Activated CD4-positive, alpha-beta T cell treated with anti-CD3 and anti-CD28 coated beads, Interleukin-2, Interleukin-4, amounts not matched to agents 100 ng/mL and 50 ng/mL, durations not matched to agents 16 hours and 8 hours (primary cell): ENCODE results near the gene TXLNA.

Experiments
- DNase-seq: peaks from one replicate; pipeline ENCODE4 v3.0.0-alpha.2; 2020; ENCODE audit warnings: low spot score

The TXLNA gene

DNA sequence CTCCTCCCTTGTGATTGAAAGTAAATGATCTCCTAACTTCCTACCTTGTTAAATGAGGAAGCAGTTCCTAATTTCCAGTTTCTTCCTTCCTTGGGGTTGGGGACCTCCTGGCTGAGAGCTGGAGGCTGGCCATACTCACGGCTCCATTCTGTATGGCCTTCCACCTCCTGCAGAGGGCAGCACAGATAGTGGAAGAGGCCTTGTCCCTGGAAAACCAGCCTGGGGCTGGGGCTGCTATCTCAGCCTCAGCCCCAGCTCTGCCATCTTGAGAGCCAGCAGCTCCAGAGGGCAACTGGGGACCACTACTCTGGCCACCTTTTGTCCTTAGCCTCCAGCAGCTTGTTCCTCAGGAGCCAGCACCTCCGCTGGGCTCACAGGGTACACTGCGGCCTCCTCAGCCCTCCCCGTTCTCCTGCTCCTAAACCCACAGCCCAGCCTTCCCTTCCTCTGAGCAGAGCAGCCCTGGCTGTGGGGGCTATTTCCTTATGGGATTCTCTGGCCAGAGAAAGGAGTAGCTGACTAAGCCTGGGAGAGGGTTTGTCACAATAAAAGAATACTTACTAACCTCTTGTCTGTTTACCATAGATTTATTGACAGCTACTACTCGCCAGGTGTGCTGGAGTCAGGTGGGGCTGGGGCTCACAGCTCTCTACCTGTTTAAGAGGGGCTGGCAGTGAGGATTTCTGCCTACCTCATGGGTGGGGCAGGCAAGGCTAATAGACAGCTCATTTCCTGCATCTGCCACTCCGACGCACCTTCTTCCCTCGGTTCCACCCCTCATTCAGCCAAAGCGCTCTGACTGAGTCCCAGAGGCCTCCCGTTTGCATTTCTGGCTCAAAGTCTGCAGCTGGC lies 36.4 kb downstream of the TXLNA start:
- DNase-seq, result peak; percentile 58

DNA sequence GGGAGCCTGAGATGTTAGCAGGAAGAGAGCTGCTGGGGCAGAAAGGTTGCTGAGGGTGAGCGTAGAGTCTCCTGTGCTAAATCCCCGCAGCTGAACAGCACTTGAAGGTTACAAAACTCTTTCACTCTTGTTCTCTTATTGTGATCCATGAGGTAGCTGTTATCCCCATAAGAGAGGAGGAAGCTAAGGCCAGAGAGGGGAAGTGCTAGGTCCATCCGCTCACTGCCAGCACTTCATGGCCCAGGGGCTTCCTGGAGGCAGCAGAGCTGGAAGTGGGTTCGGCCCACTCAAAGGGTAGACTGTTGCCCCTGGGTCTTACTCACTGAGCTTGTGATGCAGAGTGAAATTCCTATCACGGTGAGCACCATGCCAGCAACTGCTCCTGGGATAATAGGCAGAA lies 37.1 kb downstream of the TXLNA start:
- DNase-seq, result no peak

DNA sequence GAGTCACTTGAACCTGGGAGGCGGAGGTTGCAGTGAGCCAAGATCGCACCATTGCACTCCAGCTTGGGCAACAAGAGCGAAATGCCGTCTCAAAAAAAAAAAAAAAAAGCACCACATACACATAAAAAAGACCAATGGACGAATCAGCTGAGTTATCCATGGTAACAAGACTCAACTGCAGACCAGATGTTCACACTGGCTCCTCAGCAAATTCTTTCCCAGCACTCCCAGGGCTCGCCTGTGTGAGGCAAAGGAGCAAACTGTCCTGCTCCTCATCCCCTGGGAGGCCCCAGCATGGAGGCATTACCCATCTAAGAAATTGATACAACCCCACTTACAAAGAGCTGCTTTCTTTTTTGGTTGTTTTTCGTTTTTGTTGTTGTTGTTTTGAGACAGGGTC lies 39.5 kb downstream of the TXLNA start:
- no peak for DNase-seq

DNA sequence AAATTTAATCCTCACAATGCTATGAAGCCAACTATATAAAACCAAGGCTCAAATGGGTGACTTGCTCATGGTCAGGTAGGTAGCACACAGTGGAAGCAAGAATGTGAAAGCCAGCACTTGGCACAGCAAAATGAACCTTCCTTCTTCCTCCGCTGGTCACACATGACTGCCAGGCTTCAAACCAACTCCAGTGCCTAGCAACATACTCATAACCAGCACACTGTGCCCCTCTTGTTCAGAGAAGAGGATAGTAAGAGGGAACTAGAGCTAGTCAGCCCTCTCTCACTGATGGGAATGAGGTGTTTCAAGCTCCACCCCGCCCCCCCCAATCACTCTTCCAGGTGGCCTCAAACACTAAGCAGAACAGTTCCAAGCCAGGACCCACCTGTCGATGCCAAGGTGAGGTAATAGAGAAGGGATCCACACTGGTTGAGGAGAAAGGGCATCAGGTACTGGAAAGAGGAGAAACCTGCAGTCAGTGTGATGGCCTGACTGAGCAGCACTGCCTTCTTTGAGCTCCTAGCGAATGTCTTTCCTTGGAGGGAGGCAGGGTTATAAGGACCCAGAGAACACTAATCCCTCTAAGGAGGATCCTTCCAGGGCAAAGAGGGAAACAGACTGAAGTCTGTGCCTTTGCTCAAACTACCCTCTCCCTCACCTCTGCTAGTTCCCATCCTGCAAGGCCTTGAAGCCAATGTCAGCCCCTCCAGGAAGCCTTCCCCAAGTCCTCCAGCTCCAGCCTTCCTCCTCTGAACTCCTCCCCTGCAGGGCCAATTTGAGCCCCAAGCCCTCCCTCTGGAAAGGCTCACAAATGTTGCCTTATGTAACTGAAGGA lies 41.5 kb downstream of the TXLNA start:
- DNase-seq, result no peak

DNA sequence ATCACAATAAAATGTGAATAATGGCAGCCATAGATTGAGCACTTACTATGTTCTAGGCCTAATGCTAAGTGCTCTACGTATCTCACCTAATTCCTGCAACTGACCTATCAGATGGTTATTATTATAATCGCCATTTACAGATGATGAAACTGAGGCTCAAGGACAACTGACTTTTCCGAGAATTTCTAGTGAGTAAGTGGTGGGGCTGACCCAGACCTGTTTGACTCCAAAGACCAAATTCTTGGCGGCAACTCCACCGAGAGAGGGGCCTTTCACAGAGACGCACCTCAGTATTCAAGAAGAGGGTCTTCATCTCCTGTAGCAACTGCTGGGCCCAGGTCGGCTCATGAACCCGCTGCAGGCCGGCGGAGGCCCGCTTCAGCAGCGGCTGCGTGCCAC lies 42.1 kb downstream of the TXLNA start:
- DNase-seq, result no peak

DNA sequence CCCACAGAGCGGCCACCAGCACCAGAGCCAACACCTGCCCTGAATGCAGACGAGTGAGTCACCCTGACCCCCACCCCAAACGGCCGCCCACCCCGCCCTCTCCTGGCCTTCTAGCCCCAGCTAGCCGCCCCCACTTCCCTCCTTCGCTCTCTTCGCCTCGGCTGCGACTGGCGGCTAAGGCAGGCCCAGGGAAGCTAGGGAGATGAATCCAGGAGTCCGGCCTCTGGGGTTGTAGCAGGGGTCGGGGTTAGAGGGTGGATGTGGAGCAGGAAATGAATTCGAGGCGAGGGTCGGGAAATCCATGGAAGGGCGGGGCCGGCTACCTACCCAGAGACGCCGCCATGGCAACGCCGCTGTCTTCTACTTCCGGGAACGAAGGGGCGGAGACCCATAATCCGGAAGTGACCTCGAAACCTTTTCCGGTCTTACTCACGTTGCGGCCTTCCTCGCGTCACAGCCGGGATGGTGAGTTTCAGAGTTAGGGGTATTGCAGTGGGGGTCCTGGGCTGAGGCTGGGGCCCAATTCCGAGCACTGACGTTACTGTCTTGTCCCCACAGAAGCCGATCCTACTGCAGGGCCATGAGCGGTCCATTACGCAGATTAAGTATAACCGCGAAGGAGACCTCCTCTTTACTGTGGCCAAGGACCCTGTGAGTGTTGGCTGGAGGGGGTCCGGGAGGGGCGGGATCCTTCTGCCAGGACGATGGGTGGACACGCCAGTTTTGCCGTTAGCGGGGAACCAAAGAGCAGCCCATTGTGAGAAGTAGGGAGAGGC lies 42.7 kb downstream of the TXLNA start, which contains the start of the genes EIF3I and TMEM234:
TSS of gene EIF3I (plus strand) at position 428 of the 776 bp plus-strand sequence. CDS start at position 463, 35 bp downstream.
TSS of gene TMEM234 (minus strand) at position 374 of the 776 bp plus-strand sequence. CDS start at position 343, 31 bp downstream.
- DNase-seq, result peak; percentile 94

DNA sequence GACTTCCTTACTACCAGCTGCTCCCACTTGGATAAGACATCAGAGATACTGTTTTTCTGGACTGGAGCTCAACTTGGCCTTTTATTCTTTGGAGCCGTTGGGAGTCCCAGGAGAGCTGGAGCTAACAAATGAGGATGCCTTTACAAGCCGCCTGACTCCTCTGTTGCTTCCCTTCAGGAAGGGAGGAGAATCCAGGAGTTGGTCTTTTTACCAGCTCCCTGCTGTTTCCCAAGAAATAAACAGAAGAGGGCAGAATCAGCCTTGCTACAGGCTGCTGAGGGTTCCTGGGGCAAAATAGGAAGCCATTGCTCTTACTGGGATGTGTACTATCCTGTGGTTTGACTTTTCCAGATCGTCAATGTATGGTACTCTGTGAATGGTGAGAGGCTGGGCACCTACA lies 44.2 kb downstream of the TXLNA start:
- DNase-seq, result no peak

DNA sequence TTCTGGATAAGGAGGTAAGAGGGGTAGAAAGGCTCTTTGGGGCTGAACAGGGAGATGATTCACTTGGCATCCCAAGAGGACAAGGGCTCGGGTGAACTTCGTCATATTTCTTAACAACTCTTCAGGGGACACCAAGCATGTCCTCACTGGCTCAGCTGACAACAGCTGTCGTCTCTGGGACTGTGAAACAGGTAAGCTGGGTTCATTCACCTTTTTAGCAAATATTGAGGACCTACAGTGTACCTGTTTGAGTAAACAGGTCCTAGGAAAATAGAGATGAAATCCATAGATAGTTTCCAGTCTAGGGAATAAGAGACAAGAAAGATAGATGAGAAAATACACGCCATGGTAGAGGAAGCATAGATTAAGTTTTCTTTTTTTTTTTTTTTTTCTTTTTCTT lies 44.8 kb downstream of the TXLNA start:
- no peak for DNase-seq

DNA sequence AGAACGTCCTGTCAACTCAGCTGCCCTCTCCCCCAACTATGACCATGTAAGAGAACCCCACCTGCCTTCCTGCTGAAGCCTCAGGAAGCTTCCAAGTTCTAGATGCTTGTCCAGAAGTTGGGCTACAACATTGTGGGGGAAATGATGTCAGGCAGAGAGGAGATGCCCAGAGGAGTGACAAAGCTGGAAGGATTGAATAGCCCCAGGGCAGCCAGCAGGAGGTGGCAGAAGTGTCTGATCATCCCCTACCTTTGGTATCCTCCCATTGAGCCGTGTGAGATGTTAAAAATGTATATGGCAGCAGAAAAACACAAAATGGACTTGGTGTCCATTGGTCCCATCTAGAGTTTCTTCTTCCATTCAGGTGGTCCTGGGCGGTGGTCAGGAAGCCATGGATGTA lies 49.3 kb downstream of the TXLNA start:
- no peak for DNase-seq

DNA sequence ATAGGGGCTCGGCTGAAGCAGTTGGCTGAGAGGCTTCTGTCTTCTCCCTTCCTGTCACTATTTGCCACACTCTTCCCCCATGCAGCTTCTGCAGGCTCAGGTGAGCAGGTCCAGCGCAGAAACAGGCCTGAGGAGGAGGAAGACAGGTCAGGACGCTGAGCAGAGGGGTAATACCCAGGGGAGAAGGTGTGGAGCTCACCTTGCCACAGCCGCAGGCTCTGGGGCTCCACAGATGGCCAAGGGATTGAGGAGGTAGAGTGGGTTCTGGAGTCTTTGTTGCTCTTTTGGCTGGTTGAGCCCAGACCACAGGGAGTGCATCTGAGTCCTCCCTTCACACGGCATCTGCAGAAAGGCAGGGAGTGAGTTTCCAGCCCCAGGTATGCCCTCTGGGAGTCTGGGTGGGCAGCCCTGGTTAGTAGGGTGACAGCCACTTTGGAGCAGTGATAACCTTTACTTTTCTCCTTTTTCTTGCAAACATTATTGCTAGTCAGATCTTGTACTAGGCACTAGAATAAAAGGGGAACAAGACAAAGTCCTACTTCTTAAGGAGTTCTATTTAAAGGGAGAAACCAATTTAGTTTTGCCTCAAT lies 52.5 kb downstream of the TXLNA start:
- no peak for DNase-seq

DNA sequence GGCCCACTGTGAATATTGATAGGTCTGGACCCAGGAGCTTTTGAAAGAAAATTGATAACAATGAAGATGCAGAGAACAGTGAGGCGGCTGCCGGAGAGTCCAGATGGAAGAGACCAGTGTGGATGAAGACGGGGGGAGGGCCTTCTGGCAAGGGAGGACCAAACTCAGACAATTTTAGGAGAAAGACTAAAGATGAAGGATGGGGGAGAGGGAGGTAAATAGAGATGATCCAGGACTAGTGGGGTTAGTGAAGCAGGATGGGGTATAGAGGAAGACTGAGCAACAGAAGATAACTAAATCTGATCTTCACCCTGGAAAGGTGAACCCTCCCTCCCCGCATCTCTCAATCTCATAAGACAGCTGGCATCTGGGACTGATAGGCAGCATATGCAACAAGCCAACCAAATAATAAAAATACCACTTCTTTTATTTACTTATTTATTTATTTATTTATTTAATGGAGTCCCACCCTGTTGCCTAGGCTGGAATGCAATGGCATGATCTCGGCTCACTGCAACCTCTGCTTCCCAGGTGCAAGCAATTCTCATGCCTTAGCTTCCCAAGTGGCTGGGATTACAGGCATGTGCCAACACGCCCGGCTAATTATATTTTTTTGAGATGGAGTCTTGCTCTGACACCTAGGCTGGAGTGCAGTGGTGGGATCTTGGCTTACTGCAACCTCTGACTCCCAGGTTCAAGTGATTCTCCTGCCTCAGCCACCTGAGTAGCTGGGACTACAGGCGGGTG lies 53.3 kb downstream of the TXLNA start:
- DNase-seq, result no peak

DNA sequence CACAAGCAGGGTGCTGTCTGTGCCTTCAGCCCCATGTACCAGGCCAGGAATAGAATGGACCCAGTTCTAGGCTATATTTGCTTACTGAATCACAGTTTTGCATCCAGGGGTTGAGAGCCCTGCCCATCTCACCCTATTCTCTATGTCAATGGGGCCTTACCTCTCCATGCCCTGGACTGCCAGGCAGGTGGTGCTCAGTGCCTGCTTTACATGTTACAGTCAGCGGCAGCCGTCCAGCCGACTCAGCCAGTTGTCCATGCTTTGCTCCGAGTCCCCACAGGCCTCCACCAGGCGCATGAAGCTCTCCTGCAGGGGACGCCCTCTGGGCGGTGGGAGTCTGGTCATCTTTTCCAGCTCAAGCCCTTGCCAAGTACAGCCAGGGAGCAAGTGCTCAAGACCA lies 55.3 kb downstream of the TXLNA start:
- DNase-seq, result no peak

DNA sequence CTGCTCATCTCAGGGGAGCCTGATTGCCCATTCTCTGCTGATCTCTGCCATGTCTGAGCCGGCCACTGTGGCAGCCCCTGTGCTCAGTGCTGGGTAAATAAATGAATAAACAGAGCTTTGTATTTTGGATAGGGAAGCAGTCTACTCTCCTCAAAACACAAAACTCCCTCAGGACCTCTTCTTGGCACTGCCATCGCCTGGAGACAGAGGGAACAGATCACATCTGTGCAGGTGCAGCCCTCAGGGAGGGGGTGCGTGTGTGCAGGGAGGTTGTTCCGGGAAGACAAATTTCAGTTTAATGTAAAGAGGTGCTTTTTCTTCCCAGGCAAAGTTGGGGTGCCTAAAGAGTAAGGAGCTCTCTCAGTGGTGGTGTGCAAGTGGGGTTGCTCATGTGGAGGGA lies 59.9 kb downstream of the TXLNA start:
- no peak for DNase-seq

DNA sequence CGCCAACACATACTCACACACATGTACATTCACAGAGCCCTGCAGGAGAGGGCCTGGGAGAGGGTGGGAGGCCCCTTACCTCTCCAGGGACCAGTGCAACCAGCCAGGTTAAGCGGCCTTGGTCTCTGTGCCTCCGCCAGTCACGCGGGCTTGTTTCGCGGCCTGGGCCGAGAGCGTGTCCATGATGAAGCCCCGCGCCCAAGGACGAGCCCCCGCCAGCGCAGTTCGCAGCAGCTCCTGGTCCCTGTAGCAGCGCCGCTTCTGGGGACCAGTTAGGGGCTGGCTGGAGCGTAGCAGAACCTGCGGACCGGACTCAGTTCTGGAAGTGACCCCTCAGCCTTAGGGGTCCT lies 60.3 kb downstream of the TXLNA start:
- DNase-seq, result no peak

DNA sequence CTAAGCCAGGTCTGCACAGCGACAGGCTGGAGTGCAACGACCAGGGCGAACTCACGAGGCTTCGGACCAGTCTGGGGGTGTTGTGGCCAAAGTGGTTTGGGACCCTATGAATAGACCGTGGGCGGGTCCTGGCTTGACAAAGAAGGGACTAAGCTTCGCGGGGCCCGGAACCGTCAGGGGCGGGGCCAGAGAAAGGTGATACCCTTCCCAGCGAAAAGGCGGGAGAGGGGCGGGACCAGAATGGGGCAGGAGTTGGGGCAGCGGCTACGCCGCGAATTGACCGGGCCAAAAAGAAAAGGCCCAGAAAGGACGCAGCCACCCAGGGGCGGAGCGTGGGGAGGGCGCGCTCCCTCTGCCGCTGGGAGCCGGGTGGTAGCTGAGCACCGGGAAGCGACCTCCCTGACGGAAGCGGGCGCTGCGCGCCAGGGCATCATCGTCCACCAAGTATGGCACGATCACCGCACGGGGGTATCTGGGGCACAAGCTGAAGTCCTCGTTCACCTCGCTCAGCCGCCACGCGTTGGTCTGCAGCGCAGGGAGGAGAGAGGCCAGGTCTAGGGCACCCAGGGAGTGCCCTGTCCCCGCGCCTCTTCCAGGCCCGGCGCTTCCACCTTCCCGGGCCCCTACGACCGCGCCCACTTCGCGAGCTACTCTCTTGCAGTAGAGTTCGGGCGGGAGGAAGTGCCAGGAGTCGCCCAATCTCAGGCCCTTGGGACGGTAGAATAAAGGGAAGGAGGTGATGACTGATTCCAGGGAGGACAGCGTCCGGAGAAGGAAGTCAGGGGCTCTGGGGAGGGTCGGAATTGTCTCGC lies 60.9 kb downstream of the TXLNA start:
- DNase-seq, result no peak

DNA sequence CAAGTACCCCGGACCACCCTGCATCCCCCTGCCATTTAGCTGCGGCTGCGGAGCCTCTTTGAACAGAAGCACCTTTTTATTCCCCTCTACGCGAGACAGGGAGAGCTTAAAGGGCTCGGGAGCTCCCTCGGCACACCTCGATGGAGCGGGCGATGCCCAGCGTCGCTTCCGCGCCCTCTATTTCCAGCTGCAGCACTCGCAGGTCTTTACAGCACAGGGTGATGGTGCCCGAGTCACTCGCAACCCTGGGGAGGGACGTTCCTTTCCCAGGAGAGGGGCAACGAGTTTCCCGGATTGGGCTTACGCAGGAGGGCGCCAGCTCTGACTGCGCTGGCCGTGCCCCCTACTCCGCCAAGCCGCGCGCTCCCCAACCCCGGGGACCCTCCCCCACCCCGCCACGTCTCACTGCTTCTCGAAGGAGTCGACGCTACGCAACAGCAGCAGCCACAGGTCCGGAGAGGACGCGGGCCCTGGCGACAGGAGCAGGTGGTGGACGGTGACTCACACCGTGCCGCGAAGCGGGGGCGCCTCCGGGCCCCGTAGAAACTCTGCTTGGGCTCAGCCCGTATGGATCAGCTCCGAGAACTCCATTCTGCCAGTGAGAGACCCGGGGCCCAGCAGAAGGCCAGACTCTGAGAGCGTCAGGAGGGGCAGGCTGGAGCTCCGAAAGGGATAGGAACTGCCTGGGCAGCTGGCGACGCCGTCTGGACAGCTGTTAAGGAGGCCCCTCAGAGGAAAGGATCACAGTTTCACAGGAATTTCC lies 61.7 kb downstream of the TXLNA start:
- no peak for DNase-seq

DNA sequence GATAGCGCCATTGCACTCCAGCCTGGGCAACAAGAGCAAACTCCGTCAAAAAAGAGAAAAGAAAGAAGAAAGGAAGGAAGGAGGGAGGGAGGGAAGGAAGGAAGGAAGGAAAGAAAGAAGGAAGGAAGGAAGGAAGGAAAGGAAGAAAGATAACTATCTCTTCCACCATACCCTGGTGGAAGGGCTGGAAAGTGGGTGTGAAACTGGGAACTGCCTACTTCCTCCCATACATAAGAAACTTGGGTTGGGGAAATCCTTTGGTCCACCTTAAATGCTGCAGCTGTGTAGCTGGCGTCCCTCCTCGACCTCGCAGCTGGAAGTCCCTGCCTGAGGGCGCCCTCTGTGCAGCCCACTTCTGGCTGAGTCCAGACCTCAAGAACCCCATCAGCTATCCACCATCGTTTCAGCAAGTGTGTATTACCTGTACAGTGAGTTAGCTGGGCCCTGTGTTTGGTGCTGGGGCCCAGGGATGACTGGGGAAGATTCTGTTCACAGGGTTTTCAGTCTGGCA lies 62.9 kb downstream of the TXLNA start:
- DNase-seq, result no peak

DNA sequence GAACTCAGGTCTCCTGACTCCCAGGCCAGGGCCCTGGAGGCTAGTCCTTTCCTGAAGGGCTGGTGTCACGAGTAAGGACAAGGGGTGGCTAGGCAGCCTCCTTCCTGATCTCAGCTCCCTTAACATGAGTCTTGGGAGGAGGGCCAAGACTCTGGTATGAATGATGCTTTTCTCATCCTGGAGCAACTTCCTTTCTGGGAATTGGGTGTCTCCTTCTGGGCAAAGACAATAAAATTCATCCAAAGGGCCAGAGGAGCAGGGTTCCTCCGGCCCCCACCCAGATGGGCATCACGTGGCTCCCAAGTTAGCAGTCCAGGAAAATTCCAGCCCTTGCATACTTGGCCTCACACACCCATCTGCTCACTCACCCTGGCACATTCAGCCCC lies 67.4 kb downstream of the TXLNA start, which contains the start of gene FAM167B:
TSS of gene FAM167B (plus strand) at position 335 of the 386 bp plus-strand sequence. CDS start 200 bp downstream, outside the sequence.
- no peak for DNase-seq

DNA sequence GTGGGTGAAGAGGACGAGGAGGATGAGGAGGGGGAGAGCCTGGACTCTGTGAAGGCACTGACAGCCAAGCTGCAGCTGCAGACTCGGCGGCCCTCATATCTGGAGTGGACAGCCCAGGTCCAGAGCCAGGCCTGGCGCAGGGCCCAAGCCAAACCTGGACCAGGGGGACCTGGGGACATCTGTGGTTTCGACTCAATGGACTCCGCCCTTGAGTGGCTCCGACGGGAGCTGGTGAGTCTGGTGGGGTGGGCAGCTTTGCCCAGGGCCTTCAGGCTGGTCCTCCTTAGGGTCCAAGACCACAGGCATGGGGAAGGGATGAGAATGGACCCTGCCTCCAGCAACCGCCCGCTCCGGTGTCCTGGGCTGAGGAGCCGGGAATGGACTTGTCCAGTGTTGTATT lies 68.0 kb downstream of the TXLNA start:
- no peak for DNase-seq
